MCF 10A (cell line): ENCODE data around the gene EIF4A3. TPM values are rescaled to one million over a fixed set of nuclear protein-coding genes. Genes with fewer than 3 reads are reported as not detected.

Experiments used
- BruUV-seq: library from RNA; stranded (reverse); fragments of 400-500 nt; replicated peaks from 2 replicates; lab custom pipeline; 2021; lab: Mats Ljungman, UMichigan
- CTCF ChIA-PET: fragments of 300-600 bp; sonication (Branson Sonifier 250); formaldehyde crosslinking; extraction: SDS; loops from one replicate; lab custom pipeline; 2021; ENCODE audit warnings: antibody characterized with exemption, inconsistent platforms; lab: Yijun Ruan, JAX
- POLR2A ChIA-PET: fragments of 300-600, 350-650 bp; sonication (Branson Sonifier 250); formaldehyde crosslinking; extraction: SDS; loops from one replicate; lab custom pipeline; 2020; ENCODE audit warnings: antibody characterized with exemption, inconsistent platforms; lab: Yijun Ruan, JAX
- DNase-seq: peaks from one replicate; pipeline ENCODE4 v3.0.0-alpha.2; 2018; ENCODE audit not compliant: unreplicated experiment
- H3K27ac Mint-ChIP-seq: one replicate; pipeline ENCODE4 v1.8.0; 2022; ENCODE audit warnings: mild to moderate bottlenecking, low read depth, mixed read lengths; ENCODE audit not compliant: unreplicated experiment
- H3K27me3 Mint-ChIP-seq: one replicate; pipeline ENCODE4 v1.8.0; 2022; ENCODE audit warnings: mixed read lengths; ENCODE audit not compliant: insufficient read depth, unreplicated experiment
- H3K36me3 Mint-ChIP-seq: one replicate; pipeline ENCODE4 v1.8.0; 2022; ENCODE audit warnings: mild to moderate bottlenecking, moderate library complexity, mixed read lengths; ENCODE audit not compliant: insufficient read depth, unreplicated experiment
- H3K4me1 Mint-ChIP-seq: one replicate; pipeline ENCODE4 v1.8.0; 2022; ENCODE audit warnings: mixed read lengths; ENCODE audit not compliant: insufficient read depth, unreplicated experiment
- H3K4me3 Mint-ChIP-seq: one replicate; pipeline ENCODE4 v1.8.0; 2022; ENCODE audit warnings: mild to moderate bottlenecking, moderate library complexity, mixed read lengths; ENCODE audit not compliant: unreplicated experiment
- H3K9me3 Mint-ChIP-seq: one replicate; pipeline ENCODE4 v1.8.0; 2022; ENCODE audit warnings: mixed read lengths; ENCODE audit not compliant: unreplicated experiment
- intact Hi-C: fragments of 100-400 bp; cut with micrococcal nuclease; formaldehyde crosslinking; loops from 2 replicates; pipeline ENCODE4 v1.14.1; 2022
- total RNA-seq: library from RNA; stranded (reverse); gene quantifications from 2 replicates; pipeline ENCODE4 v1.2.3, GENCODE V29; 2022
- TF ChIP-seq, protein P1 (sequence below): fragments of 200-600 bp; IDR thresholded peaks from one replicate; pipeline ENCODE4 v1.8.0; 2022; ENCODE audit warnings: antibody characterized with exemption, mild to moderate bottlenecking; ENCODE audit not compliant: unreplicated experiment

Gene EIF4A3
- total RNA-seq, 1 experiment from 2014 or later: 87.0 TPM

DNA sequence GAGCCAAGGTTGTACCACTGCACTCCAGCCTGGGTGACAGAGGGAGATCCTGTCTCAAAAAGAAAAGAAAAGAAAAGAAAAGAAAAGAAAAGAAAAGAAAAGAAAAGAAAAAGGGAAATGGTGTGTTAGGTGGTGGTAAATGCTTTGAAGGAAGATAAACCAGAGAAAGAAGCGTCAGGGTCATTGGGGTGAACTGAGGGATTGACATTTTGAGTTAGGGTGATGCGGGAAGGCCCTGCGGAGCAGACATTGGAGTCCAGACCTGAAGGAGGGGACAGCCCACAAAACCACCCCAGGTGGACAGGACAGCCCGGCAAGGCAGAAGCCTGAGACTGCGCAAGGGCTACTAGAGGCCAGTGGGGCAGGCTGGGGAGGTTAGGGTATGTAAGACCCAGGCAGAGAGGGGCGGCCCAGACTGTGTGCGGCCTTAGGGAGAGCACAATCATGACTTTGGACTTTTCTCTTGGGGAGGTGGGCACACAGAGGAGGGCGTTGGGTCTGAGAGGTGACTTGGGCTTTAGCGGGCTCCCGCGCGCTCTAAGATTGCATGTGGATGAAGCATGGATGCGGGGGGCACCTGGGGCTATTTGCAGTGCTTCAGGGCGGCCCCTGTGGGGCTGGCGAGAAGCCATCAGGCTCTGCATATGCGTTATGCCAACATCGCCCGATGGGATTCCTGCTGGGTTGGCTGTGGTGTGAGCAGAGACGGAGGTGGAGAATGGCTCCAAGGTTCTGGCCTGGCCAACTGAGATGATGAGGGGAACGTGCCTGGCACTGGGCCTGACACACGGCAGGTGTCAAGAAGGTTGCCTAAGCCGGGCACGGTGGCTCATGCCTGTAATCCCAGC, 48.9 kb downstream of the EIF4A3 start:
- BruUV-seq: no TSS peak
- Mint-ChIP-seq H3K4me3 (no peak overlapping the region), H3K9me3 (no peaks in the 10 kb centered on the region), H3K27ac (no peak overlapping the region), H3K4me1 (peaks cover 15% of the 10 kb centered on the region), H3K36me3 (peaks cover 6% of the 10 kb centered on the region), H3K27me3 (no peaks in the 10 kb centered on the region)
- intact Hi-C loops: no loop called here
- POLR2A ChIA-PET: no interaction called here
- DNase-seq: no peak
- TF ChIP-seq, protein P1, sequence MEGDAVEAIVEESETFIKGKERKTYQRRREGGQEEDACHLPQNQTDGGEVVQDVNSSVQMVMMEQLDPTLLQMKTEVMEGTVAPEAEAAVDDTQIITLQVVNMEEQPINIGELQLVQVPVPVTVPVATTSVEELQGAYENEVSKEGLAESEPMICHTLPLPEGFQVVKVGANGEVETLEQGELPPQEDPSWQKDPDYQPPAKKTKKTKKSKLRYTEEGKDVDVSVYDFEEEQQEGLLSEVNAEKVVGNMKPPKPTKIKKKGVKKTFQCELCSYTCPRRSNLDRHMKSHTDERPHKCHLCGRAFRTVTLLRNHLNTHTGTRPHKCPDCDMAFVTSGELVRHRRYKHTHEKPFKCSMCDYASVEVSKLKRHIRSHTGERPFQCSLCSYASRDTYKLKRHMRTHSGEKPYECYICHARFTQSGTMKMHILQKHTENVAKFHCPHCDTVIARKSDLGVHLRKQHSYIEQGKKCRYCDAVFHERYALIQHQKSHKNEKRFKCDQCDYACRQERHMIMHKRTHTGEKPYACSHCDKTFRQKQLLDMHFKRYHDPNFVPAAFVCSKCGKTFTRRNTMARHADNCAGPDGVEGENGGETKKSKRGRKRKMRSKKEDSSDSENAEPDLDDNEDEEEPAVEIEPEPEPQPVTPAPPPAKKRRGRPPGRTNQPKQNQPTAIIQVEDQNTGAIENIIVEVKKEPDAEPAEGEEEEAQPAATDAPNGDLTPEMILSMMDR: no peak
- CTCF ChIA-PET: interaction anchor here (0.7 kb wide), 1 partner anchor 355 kb away, joined by 3 read pairs; no protein-coding TSS in a partner anchor

DNA sequence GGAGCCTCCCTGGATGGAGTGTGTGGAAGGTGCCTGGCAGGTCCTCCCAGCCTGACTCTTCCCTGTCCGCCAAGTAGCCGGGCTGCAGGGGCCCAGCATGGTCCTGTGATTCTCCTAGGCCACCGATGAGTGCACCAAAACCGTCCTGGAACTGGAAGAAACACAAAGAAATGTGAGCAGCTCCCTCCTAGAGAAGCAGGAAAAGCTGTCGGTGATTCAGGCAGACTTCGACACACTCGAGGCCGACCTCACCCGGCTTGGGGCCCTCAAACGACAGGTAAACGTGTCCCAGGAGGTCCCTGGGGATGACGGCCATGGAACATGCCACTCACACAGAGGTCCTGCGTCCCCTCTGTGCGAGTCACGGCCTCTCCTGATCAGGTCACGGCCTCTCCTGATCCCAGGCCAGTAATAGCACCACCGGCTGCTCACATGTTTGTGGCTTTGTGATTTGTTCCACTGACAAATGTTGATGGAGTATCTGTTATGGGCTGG, 49.8 kb downstream of the EIF4A3 start:
- Mint-ChIP-seq H3K27me3 (no peaks in the 10 kb centered on the region), H3K9me3 (no peaks in the 10 kb centered on the region), H3K27ac (no peak overlapping the region), H3K4me3 (no peak overlapping the region), H3K36me3 (peaks cover 6% of the 10 kb centered on the region), H3K4me1 (peaks cover 6% of the 10 kb centered on the region)
- no peak for DNase-seq
- TF ChIP-seq, protein P1: no peak
- intact Hi-C loops: no loop called here
- ChIA-PET CTCF (interaction anchor here (0.7 kb wide), 1 partner anchor 354 kb away, joined by 3 read pairs; no protein-coding TSS in a partner anchor), POLR2A (no interaction called here)
- no TSS peak for BruUV-seq

DNA sequence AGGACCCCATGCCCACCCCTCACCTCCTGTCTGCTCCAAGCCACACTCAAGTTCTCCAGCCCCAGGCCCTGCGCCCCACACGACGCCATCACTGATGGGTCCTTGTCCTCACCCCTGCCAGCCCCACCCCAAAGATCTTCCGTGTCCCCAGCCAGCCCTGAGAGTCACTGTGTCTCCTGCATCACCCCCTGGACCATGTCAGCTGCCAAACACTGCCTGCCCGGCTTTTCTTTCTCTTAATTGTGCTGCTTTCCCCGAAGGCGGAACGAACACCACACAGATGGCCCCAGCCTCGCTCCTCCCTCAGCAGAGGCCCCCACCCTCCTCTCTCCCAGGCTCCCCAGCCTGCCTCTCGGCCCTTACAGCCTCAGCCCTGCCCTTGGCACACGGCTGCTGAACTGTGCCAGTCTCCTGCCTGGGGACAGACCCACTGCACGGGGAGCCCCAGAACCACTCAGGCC, 50.3 kb downstream of the EIF4A3 start:
- Mint-ChIP-seq H3K36me3 (peaks cover 6% of the 10 kb centered on the region), H3K27ac (no peak overlapping the region), H3K4me3 (no peak overlapping the region), H3K27me3 (no peaks in the 10 kb centered on the region), H3K9me3 (no peaks in the 10 kb centered on the region), H3K4me1 (peaks cover 6% of the 10 kb centered on the region)
- POLR2A ChIA-PET: no interaction called here
- TF ChIP-seq, protein P1: no peak
- intact Hi-C loops: no loop called here
- CTCF ChIA-PET: no interaction called here
- DNase-seq: no peak
- no TSS peak for BruUV-seq

DNA sequence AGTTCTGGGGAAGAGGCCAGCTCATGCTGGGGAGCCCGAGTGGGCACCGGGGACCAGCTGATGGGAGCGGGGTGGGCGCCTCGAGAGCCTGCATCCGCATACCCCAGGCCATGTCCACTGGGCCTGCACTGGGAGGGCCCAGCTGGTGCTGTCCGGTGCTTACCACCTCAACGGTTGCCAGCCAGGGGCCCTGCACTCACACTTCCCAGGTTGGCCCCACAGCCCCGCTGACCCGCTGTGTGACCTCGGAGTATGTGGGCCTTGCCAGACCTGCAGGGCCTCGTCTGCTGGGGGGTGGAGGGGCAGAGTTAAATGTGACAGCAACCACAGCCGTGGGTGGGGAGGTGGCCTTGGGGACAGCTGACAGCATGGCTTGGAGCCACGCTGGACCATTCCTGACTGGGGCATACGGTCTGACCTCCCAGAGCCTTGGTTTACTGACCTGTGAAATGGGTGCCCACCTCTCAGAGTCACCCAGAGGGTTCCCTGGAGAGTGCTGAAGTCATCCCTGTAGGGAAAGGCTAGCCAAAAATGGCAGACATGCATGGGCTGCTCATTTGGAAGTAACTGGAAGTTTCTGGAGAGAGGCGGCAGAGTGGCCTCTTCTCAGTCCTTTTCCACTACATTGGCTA, 51.0 kb downstream of the EIF4A3 start:
- Mint-ChIP-seq H3K4me3 (no peak overlapping the region), H3K4me1 (peaks cover 4% of the 10 kb centered on the region), H3K27ac (no peak overlapping the region), H3K9me3 (no peaks in the 10 kb centered on the region), H3K36me3 (peaks cover 6% of the 10 kb centered on the region), H3K27me3 (no peaks in the 10 kb centered on the region)
- TF ChIP-seq, protein P1: no peak
- ChIA-PET POLR2A (no interaction called here), CTCF (interaction anchor here (0.6 kb wide), 1 partner anchor 13 kb away, joined by 3 read pairs; no protein-coding TSS in a partner anchor)
- no peak for DNase-seq
- BruUV-seq: no TSS peak
- intact Hi-C loops: no loop called here
